Stimulated activated CD4-positive, alpha-beta T cell treated with anti-CD3 and anti-CD28 coated beads, Interleukin-15, amount 100 ng/mL, for 48 hours (primary cell): ENCODE data around the gene SDCBP2.
A peak's percentile ranks its signal among the peaks of the same experiment; 100 is the strongest.

Source experiments
- DNase-seq, 2 donors: peaks; one replicate each; pipeline ENCODE4 v3.0.0-alpha.2; 2020; ENCODE audit warnings: low read depth in 2 of 2

The SDCBP2 gene

GRCh38 chr20:1331101-1331500, 2.2 kb upstream of the SDCBP2 start:
- no peak for DNase-seq

- peak in 1 of 2 donors; percentile 30 for DNase-seq
Observed at GRCh38 chr20:1330075-1330830, 1.3 kb upstream of the SDCBP2 start.

GRCh38 chr20:1327827-1328679, 886 bp downstream of the SDCBP2 start:
- DNase-seq, result no peak

GRCh38 chr20:1327241-1327653, 1.7 kb downstream of the SDCBP2 start:
- DNase-seq, result no peak

- DNase-seq, result no peak
Observed at GRCh38 chr20:1326031-1326930, 2.7 kb downstream of the SDCBP2 start.

GRCh38 chr20:1325173-1326030, 3.5 kb downstream of the SDCBP2 start:
- peak; percentile 98 to 99 for DNase-seq

GRCh38 chr20:1324598-1325172, 4.3 kb downstream of the SDCBP2 start:
- no peak for DNase-seq

- no peak for DNase-seq
Observed at GRCh38 chr20:1323830-1324597, 4.9 kb downstream of the SDCBP2 start.

GRCh38 chr20:1323256-1323655, 5.7 kb downstream of the SDCBP2 start:
- DNase-seq, result no peak

- DNase-seq, result no peak
Observed at GRCh38 chr20:1322511-1323245, 6.3 kb downstream of the SDCBP2 start.

GRCh38 chr20:1321654-1321939, 7.3 kb downstream of the SDCBP2 start:
- no peak for DNase-seq

- DNase-seq, result no peak
Observed at GRCh38 chr20:1320902-1321653, 7.9 kb downstream of the SDCBP2 start.

- no peak for DNase-seq
Observed at GRCh38 chr20:1320016-1320415, 8.9 kb downstream of the SDCBP2 start.

- DNase-seq, result no peak
Observed at GRCh38 chr20:1319462-1319861, 9.5 kb downstream of the SDCBP2 start.

GRCh38 chr20:1319051-1319450, 9.9 kb downstream of the SDCBP2 start:
- DNase-seq, result no peak

- DNase-seq, result no peak
Observed at GRCh38 chr20:1317545-1318255, 11.2 kb downstream of the SDCBP2 start.

- no peak for DNase-seq
Observed at GRCh38 chr20:1315804-1316203, 13.1 kb downstream of the SDCBP2 start.
